ENCODE data around the gene TMEM43.

GRCh38 chr3:14170531-14171159 is 45.8 kb downstream of the TMEM43 start:
- TF ChIP-seq CTCF (CRISPR knock-in tag; IDR thresholded peaks at IDR 0.05): no peak
- TF ChIP-seq POLR2A (IDR thresholded peaks at IDR 0.05; ENCODE audit: insufficient read depth in 1 of 2, low read depth in 2 of 2, low read length in 2 of 2): no peak
- no peak for TF ChIP-seq HIVEP1 (CRISPR knock-in tag; IDR thresholded peaks at IDR 0.05)
- TF ChIP-seq ELK4 (CRISPR knock-in tag; IDR thresholded peaks at IDR 0.05; ENCODE audit: borderline replicate concordance): no peak
- no peak for TF ChIP-seq TAF1 (CRISPR knock-in tag; IDR thresholded peaks at IDR 0.05)
- no peak for TF ChIP-seq FOXP1 (IDR thresholded peaks at IDR 0.05)
- TF ChIP-seq FOXP1 (CRISPR knock-in tag; IDR thresholded peaks at IDR 0.05): no peak
- no peak for TF ChIP-seq GABPB1 (CRISPR knock-in tag; IDR thresholded peaks at IDR 0.05)
- no peak for TF ChIP-seq ZMYM4 (CRISPR knock-in tag; IDR thresholded peaks at IDR 0.05)
- no peak for TF ChIP-seq SNAPC4 (CRISPR knock-in tag; IDR thresholded peaks at IDR 0.05)
- no peak for TF ChIP-seq ATF2 (CRISPR knock-in tag; IDR thresholded peaks at IDR 0.05)
